Tibial nerve (tissue), 4 donors: ENCODE results near the gene GATAD2A. TPM values are rescaled to one million over a fixed set of nuclear protein-coding genes. Genes with fewer than 3 reads are reported as not detected.

ENCODE experiments used
- DNase-seq, 2 donors: peaks; one replicate each; pipeline ENCODE4 v3.0.0-alpha.2; 2019; ENCODE audit warnings: low spot score in 2 of 2
- H3K27ac ChIP-seq, 4 donors: fragments of 200-600 bp; sonication (generic) in 3 of 4; one replicate each; pipeline ENCODE4 v1.5.1; 2017 to 2019; ENCODE audit warnings: mild to moderate bottlenecking in 1 of 4
- H3K27me3 ChIP-seq, 2 donors: fragments of 200-600 bp; sonication (generic) in 1 of 2; one replicate each; pipeline versions ENCODE4 v1.5.1 to v1.6.0; 2017 to 2019
- H3K36me3 ChIP-seq, 3 donors: fragments of 200-600 bp; sonication (generic); one replicate each; pipeline ENCODE4 v1.5.1; 2018 to 2019
- H3K4me1 ChIP-seq, 4 donors: fragments of 200-600 bp; sonication (generic) in 3 of 4; one replicate each; pipeline ENCODE4 v1.5.1; 2017 to 2019
- H3K4me3 ChIP-seq, 4 donors: fragments of 200-600 bp; sonication (generic) in 3 of 4; one replicate each; pipeline ENCODE4 v1.5.1; 2017 to 2019; ENCODE audit warnings: mild to moderate bottlenecking in 1 of 4, moderate library complexity in 1 of 4
- H3K9me3 ChIP-seq, 4 donors: fragments of 200-600 bp; sonication (generic) in 3 of 4; one replicate each; pipeline ENCODE4 v1.5.1; 2017 to 2019
- CTCF ChIP-seq, 5 experiments: fragments of 200-600 bp in 3 of 5; fragments of 450-650 bp in 2 of 5; sonication (generic) in 3 of 5; IDR thresholded peaks; one replicate each; pipeline ENCODE4 v1.5.1; 2016 to 2019; ENCODE audit warnings: antibody characterized with exemption in 5 of 5, mild to moderate bottlenecking in 3 of 5, moderate library complexity in 2 of 5
- EP300 ChIP-seq, 2 donors: sonication (generic); formaldehyde crosslinking; IDR thresholded peaks; one replicate each; pipeline ENCODE4 v1.6.1; 2017; ENCODE audit warnings: antibody characterized with exemption in 2 of 2, mild to moderate bottlenecking in 1 of 2
- POLR2A ChIP-seq, 2 donors: fragments of 450-650 bp; IDR thresholded peaks; one replicate each; pipeline ENCODE4 v1.6.1; 2017; ENCODE audit warnings: antibody characterized with exemption in 2 of 2, mild to moderate bottlenecking in 2 of 2, moderate library complexity in 2 of 2
- WGBS, 2 donors: methylation state at CpG; one replicate each; pipeline ENCODE4 v1.1.5; 2018; 5-methylcytosine and 5-hydroxymethylcytosine counted together
- total RNA-seq, 4 donors: library from RNA; depleted of rRNA; stranded (reverse); fragments of >200 nt; gene quantifications; one replicate each; pipeline ENCODE4 v1.1.0, GENCODE V29; 2016

Gene GATAD2A
- total RNA-seq, 4 donors from 2014 or later: 34.1 to 69.6 (median 36.8) TPM

DNA sequence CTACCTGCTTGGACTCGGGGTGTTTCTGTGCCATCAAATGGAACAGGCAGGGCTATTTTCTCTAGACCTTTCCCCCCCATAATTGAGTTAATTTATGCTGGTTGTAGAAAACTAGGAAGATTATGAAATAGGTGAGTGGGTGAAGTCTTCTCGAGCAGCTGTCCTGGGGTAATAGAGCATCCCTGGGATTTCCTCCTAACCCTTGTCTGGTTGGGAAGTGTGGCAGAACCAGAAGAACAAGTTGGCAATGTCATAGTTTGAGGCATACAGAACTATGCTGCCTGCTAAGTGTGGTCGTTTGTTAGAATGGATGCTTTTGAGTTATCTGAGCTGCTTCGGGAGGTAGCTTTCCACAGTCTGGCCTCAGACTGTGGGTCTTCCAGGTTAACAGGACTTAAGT lies 3.7 kb downstream of the GATAD2A start:
- no peak for DNase-seq
- Histone ChIP-seq H3K27ac (no peak overlapping the region), H3K4me1 (peaks cover 0 to 61% (median 25%) of the 10 kb centered on the region in 4 donors), H3K27me3 (no peaks in the 10 kb centered on the region), H3K4me3 (no peak overlapping the region), H3K36me3 (no peaks in the 10 kb centered on the region), H3K9me3 (no peaks in the 10 kb centered on the region)
- TF ChIP-seq EP300 (IDR thresholded peaks at IDR 0.05): no peak
- WGBS, 2 donors: 60 to 70% methylated on average over 4 of the region's 4 CpGs

DNA sequence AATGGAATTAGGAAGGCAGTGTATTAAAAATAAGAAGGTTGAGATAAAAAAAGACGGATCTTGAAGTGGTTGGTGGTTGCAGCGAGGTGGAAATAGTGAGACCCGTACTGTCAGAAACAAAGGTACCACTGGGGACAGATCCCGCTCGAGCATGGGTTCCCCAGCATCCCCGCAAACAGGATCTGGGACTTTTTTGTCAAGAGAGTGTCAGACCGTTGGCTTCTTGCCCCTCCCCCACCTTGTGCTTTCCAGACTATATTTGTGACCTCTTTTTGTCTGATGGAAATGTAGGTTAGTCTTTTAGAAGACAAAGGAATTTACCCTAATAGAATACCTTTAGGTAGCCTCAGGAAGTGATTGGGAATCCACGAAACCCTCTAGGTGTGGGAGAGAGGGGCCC lies 4.2 kb downstream of the GATAD2A start:
- H3K9me3 ChIP-seq: no peaks in the 10 kb centered on the region
- TF ChIP-seq POLR2A (IDR thresholded peaks at IDR 0.05): no peak
- TF ChIP-seq CTCF (IDR thresholded peaks at IDR 0.05): no peak
- TF ChIP-seq EP300 (IDR thresholded peaks at IDR 0.05): no peak
- no peak overlapping the region for H3K27ac ChIP-seq
- H3K36me3 ChIP-seq: no peaks in the 10 kb centered on the region
- 73 to 76% methylated on average over 8 of the region's 8 CpGs for WGBS, 2 donors
- H3K4me1 ChIP-seq: peaks cover 0 to 57% (median 25%) of the 10 kb centered on the region in 4 donors
- H3K4me3 ChIP-seq: no peak overlapping the region
- no peak for DNase-seq
- no peaks in the 10 kb centered on the region for H3K27me3 ChIP-seq

GRCh38 chr19:19410553-19411550 lies 5.4 kb downstream of the GATAD2A start:
- WGBS, 2 donors: 64 to 78% methylated on average over 15 of the region's 15 CpGs
- no peaks in the 10 kb centered on the region for H3K36me3 ChIP-seq

GRCh38 chr19:19416280-19416679 lies 10.8 kb downstream of the GATAD2A start:
- Histone ChIP-seq H3K4me1 (peaks cover 0 to 48% (median 6%) of the 10 kb centered on the region in 4 donors), H3K36me3 (no peaks in the 10 kb centered on the region), H3K4me3 (no peak overlapping the region), H3K9me3 (no peaks in the 10 kb centered on the region), H3K27me3 (no peaks in the 10 kb centered on the region), H3K27ac (no peak overlapping the region)
- DNase-seq: no peak
- 80 to 97% methylated on average over 1 of the region's 1 CpG for WGBS, 2 donors
- TF ChIP-seq CTCF (IDR thresholded peaks at IDR 0.05) (no peak), POLR2A (IDR thresholded peaks at IDR 0.05) (no peak), EP300 (IDR thresholded peaks at IDR 0.05) (no peak)

More at GRCh38 chr19:19410553-19411550, 5.4 kb downstream of the GATAD2A start:
- TF ChIP-seq POLR2A (IDR thresholded peaks at IDR 0.05): no peak
- TF ChIP-seq EP300 (IDR thresholded peaks at IDR 0.05): no peak
- no peak for TF ChIP-seq CTCF (IDR thresholded peaks at IDR 0.05)
- Histone ChIP-seq H3K4me3 (no peak overlapping the region), H3K27ac (no peak overlapping the region), H3K27me3 (no peaks in the 10 kb centered on the region), H3K9me3 (no peaks in the 10 kb centered on the region), H3K4me1 (peaks cover 0 to 53% (median 23%) of the 10 kb centered on the region in 4 donors)
- DNase-seq: no peak

GRCh38 chr19:19417046-19417445 lies 11.6 kb downstream of the GATAD2A start:
- no peaks in the 10 kb centered on the region for H3K9me3 ChIP-seq
- no peak for TF ChIP-seq POLR2A (IDR thresholded peaks at IDR 0.05)
- no peak for TF ChIP-seq EP300 (IDR thresholded peaks at IDR 0.05)
- TF ChIP-seq CTCF (IDR thresholded peaks at IDR 0.05): no peak
- H3K36me3 ChIP-seq: no peaks in the 10 kb centered on the region
- H3K4me1 ChIP-seq: peaks cover 0 to 52% (median 7%) of the 10 kb centered on the region in 4 donors
- DNase-seq: no peak
- WGBS, 2 donors: 75 to 83% methylated on average over 5 of the region's 5 CpGs
- no peak overlapping the region for H3K4me3 ChIP-seq
- no peaks in the 10 kb centered on the region for H3K27me3 ChIP-seq
- H3K27ac ChIP-seq: no peak overlapping the region
